H1 (cell line): ENCODE measurements around the gene ABL2. TPM values are rescaled to one million over a fixed set of nuclear protein-coding genes. Genes with fewer than 3 reads are reported as not detected.

ENCODE experiments used
- CTCF ChIA-PET: fragments of 300-600 bp; sonication (Branson Sonifier 250); formaldehyde crosslinking; loops from one replicate; lab custom pipeline; 2021; ENCODE audit not compliant: partially characterized antibody; lab: Charles Lee
- POLR2A ChIA-PET: fragments of 300-600 bp; sonication (Branson Sonifier 250); formaldehyde crosslinking; loops from one replicate; lab custom pipeline; 2021; ENCODE audit warnings: inconsistent platforms; ENCODE audit not compliant: partially characterized antibody; lab: Charles Lee
- DNase-seq, 2 experiments: peaks; one replicate each; pipeline versions ENCODE4 v3.0.0 to v3.0.0-alpha.2; 2010 to 2022; ENCODE audit warnings: low spot score in 2 of 2, low read depth in 1 of 2, mixed read lengths in 1 of 2
- FAIRE-seq: peaks from 2 replicates; lab custom pipeline; 2011; peaks lifted over from hg19 to GRCh38; lab: Jason Lieb, UNC
- H2AFZ ChIP-seq: 2 replicates; pipeline ENCODE4 v1.8.1; 2012; ENCODE audit warnings: low read length, inconsistent platforms
- H2AK5ac ChIP-seq: 2 replicates; pipeline ENCODE4 v1.6.1; 2013; ENCODE audit warnings: low read depth, low read length
- H2BK120ac ChIP-seq: replicated peaks from 2 replicates; pipeline ENCODE3; 2013; ENCODE audit warnings: low read depth, low read length, inconsistent platforms
- H2BK12ac ChIP-seq: 2 replicates; pipeline ENCODE4 v1.6.1; 2013; ENCODE audit warnings: low read depth, low read length
- H2BK15ac ChIP-seq: 2 replicates; pipeline ENCODE4 v1.6.1; 2013; ENCODE audit warnings: low read length
- H2BK20ac ChIP-seq: 2 replicates; pipeline ENCODE4 v1.6.1; 2013; ENCODE audit warnings: low read length
- H2BK5ac ChIP-seq: 2 replicates; pipeline ENCODE4 v1.6.1; 2013; ENCODE audit warnings: low read depth, low read length
- H3K14ac ChIP-seq: 2 replicates; pipeline ENCODE4 v1.6.1; 2013; ENCODE audit warnings: inconsistent platforms; ENCODE audit not compliant: insufficient read length
- H3K18ac ChIP-seq: 2 replicates; pipeline ENCODE4 v1.6.1; 2013; ENCODE audit warnings: low read length; ENCODE audit errors: extremely low read depth
- H3K23ac ChIP-seq: 2 replicates; pipeline ENCODE4 v1.6.1; 2013; ENCODE audit warnings: inconsistent platforms; ENCODE audit not compliant: insufficient read length
- H3K23me2 ChIP-seq: 2 replicates; pipeline ENCODE4 v1.6.1; 2013; ENCODE audit warnings: low read depth, low read length
- H3K27ac ChIP-seq: 2 replicates; pipeline ENCODE4 v1.6.1; 2011; ENCODE audit warnings: low read depth, low read length, inconsistent platforms
- H3K27me3 ChIP-seq, 4 experiments: replicated peaks in 1 of 4; 1 replicate in 1 of 4; 2 replicates in 3 of 4; pipeline versions ENCODE4 v1.6.1 to v1.8.1; 2011 to 2013; ENCODE audit warnings: low read length in 3 of 4, mild to moderate bottlenecking in 3 of 4, inconsistent platforms in 2 of 4, mixed read lengths in 2 of 4, moderate library complexity in 1 of 4; ENCODE audit not compliant: control insufficient read depth in 3 of 4, insufficient read depth in 3 of 4; ENCODE audit errors: extremely low read depth in 1 of 4
- H3K36me3 ChIP-seq, 4 experiments: 2 replicates each; pipeline versions ENCODE4 v1.6.1 to v1.8.1; 2011 to 2013; ENCODE audit warnings: mild to moderate bottlenecking in 4 of 4, low read length in 3 of 4, moderate library complexity in 2 of 4, control low read depth in 1 of 4, inconsistent platforms in 1 of 4; ENCODE audit not compliant: insufficient read depth in 4 of 4, control insufficient read depth in 2 of 4
- H3K4ac ChIP-seq: replicated peaks from 2 replicates; pipeline ENCODE3; 2013; ENCODE audit warnings: low read length, low read depth, mixed read lengths, inconsistent platforms; ENCODE audit not compliant: insufficient read length
- H3K4me1 ChIP-seq, 4 experiments: replicated peaks in 1 of 4; 1 replicate in 1 of 4; 2 replicates in 3 of 4; pipeline versions ENCODE4 v1.6.1 to v1.8.1; 2011 to 2013; ENCODE audit warnings: low read length in 3 of 4, inconsistent platforms in 2 of 4, mixed read lengths in 1 of 4; ENCODE audit not compliant: insufficient read depth in 4 of 4, control insufficient read depth in 3 of 4
- H3K4me2 ChIP-seq, 2 experiments: 2 replicates each; pipeline versions ENCODE4 v1.6.1 to v1.8.1; 2011 to 2013; ENCODE audit warnings: low read depth in 2 of 2, low read length in 2 of 2, control low read depth in 1 of 2, inconsistent platforms in 1 of 2, mild to moderate bottlenecking in 1 of 2; ENCODE audit not compliant: insufficient read depth in 1 of 2
- H3K4me3 ChIP-seq, 4 experiments: fragments of 200-600, 300-600 bp in 1 of 4; sonication (generic), shearing (Covaris generic), sonication (Bioruptor Twin) in 1 of 4; 2 replicates each; pipeline versions ENCODE4 v1.5.1 to v1.8.1; 2011 to 2016; ENCODE audit warnings: low read length in 4 of 4, low read depth in 3 of 4, control low read depth in 2 of 4, inconsistent platforms in 2 of 4, mild to moderate bottlenecking in 2 of 4, mixed read lengths in 1 of 4, moderate library complexity in 1 of 4; ENCODE audit not compliant: insufficient read depth in 2 of 4; ENCODE audit errors: extremely low read depth in 1 of 4
- H3K56ac ChIP-seq: replicated peaks from 2 replicates; pipeline ENCODE3; 2013; ENCODE audit warnings: low read depth, mild to moderate bottlenecking, mixed read lengths, low read length, inconsistent platforms; ENCODE audit not compliant: insufficient read length
- H3K79me1 ChIP-seq: 2 replicates; pipeline ENCODE4 v1.6.1; 2013; ENCODE audit warnings: low read depth, low read length, control low read depth
- H3K79me2 ChIP-seq, 2 experiments: 2 replicates each; pipeline versions ENCODE4 v1.6.1 to v1.8.1; 2012 to 2013; ENCODE audit warnings: low read length in 2 of 2, mild to moderate bottlenecking in 2 of 2, inconsistent platforms in 1 of 2; ENCODE audit not compliant: insufficient read depth in 2 of 2, control insufficient read depth in 1 of 2
- H3K9ac ChIP-seq, 4 experiments: replicated peaks in 1 of 4; 1 replicate in 1 of 4; 2 replicates in 3 of 4; pipeline versions ENCODE4 v1.6.1 to v1.8.1; 2011 to 2013; ENCODE audit warnings: low read depth in 3 of 4, low read length in 3 of 4, control low read depth in 2 of 4, mild to moderate bottlenecking in 2 of 4, moderate library complexity in 2 of 4, inconsistent platforms in 1 of 4; ENCODE audit errors: extremely low read depth in 1 of 4
- H3K9me3 ChIP-seq, 2 experiments: 2 replicates each; pipeline versions ENCODE4 v1.6.1 to v1.8.1; 2012 to 2013; ENCODE audit warnings: mild to moderate bottlenecking in 2 of 2, moderate library complexity in 2 of 2, control low read depth in 1 of 2, inconsistent platforms in 1 of 2, low read depth in 1 of 2, low read length in 1 of 2, mixed read lengths in 1 of 2; ENCODE audit not compliant: insufficient read depth in 2 of 2
- H4K20me1 ChIP-seq, 2 experiments: replicated peaks in 1 of 2; 2 replicates each; pipeline versions ENCODE3 to v1.8.1; 2011 to 2013; ENCODE audit warnings: inconsistent platforms in 2 of 2, low read length in 2 of 2, mild to moderate bottlenecking in 1 of 2; ENCODE audit not compliant: insufficient read depth in 2 of 2, control insufficient read depth in 1 of 2
- H4K5ac ChIP-seq: 2 replicates; pipeline ENCODE4 v1.6.1; 2013; ENCODE audit warnings: low read length, low read depth, mixed read lengths, inconsistent platforms; ENCODE audit not compliant: insufficient read length
- H4K8ac ChIP-seq: 2 replicates; pipeline ENCODE4 v1.8.0; 2013; ENCODE audit warnings: mild to moderate bottlenecking, moderate library complexity, low read length, inconsistent platforms; ENCODE audit not compliant: insufficient read depth; ENCODE audit errors: extremely low read depth
- H4K91ac ChIP-seq: replicated peaks from 2 replicates; pipeline ENCODE3; 2013; ENCODE audit warnings: low read length, mixed read lengths, inconsistent platforms; ENCODE audit not compliant: insufficient read length
- EGR1 ChIP-seq: IDR thresholded peaks from 2 replicates; pipeline ENCODE4 v1.6.1; 2011; ENCODE audit warnings: low read depth, low read length, borderline replicate concordance
- JUN ChIP-seq: IDR thresholded peaks from 2 replicates; pipeline ENCODE4 v1.6.1; 2011; ENCODE audit warnings: low read depth, mild to moderate bottlenecking, improper control_type of control experiment, low read length
- RAD21 ChIP-seq, 2 experiments: IDR thresholded peaks in 1 of 2; conservative IDR thresholded peaks in 1 of 2; 2 replicates each; pipeline ENCODE4 v1.6.1; 2011; ENCODE audit warnings: low read depth in 2 of 2, low read length in 2 of 2, improper control_type of control experiment in 1 of 2, inconsistent platforms in 1 of 2, mild to moderate bottlenecking in 1 of 2, moderate library complexity in 1 of 2
- TEAD4 ChIP-seq: IDR thresholded peaks from 2 replicates; pipeline ENCODE4 v1.6.1; 2012; ENCODE audit warnings: low read depth, low read length, inconsistent platforms, mixed read lengths
- ZNF274 ChIP-seq: IDR thresholded peaks from 2 replicates; pipeline ENCODE4 v1.7.0; 2012; ENCODE audit warnings: low read length, borderline replicate concordance; ENCODE audit errors: extremely low read depth
- WGBS, 2 experiments: shearing (Covaris generic) in 1 of 2; methylation state at CpG; one replicate each; pipeline versions ENCODE4 v1.1.6 to v1.1.7; 2013 to 2015; ENCODE audit warnings: low lambda C conversion rate in 2 of 2, mixed read lengths in 2 of 2, inconsistent platforms in 1 of 2, low coverage in 1 of 2, missing lambda C conversion rate in 1 of 2; ENCODE audit not compliant: insufficient replicate concordance in 2 of 2, insufficient coverage in 1 of 2, insufficient read length in 1 of 2; ENCODE audit errors: extremely low coverage in 1 of 2, missing lambda C conversion rate in 1 of 2; 5-methylcytosine and 5-hydroxymethylcytosine counted together
- polyA plus RNA-seq, 7 experiments: library from polyadenylated mRNA; depleted of rRNA in 3 of 7; stranded (reverse) in 5 of 7; unstranded in 2 of 7; fragments of >200 nt in 5 of 7; fragments of 200-250 nt in 2 of 7; gene quantifications; 1 replicate in 5 of 7; 2 replicates in 1 of 7; 4 replicates in 1 of 7; pipeline versions ENCODE4 v1.2.1 to v1.2.3, GENCODE V29; 2011 to 2013; ENCODE audit warnings: missing spikeins in 2 of 7, mixed read lengths in 2 of 7
- total RNA-seq: library from RNA; stranded (reverse); fragmentation: NEBNext Ultra II Directional; extraction: Animal tissue kit (Norgen Biotek cat#: 25700); gene quantifications from 2 replicates; pipeline ENCODE4 v1.2.1, GENCODE V29; 2021
- TF ChIP-seq, protein P1 (sequence below), 3 experiments: IDR thresholded peaks; 1 replicate in 2 of 3; 2 replicates in 1 of 3; pipeline versions ENCODE4 v1.5.1 to v1.6.1; 2011; ENCODE audit warnings: low read length in 3 of 3, mild to moderate bottlenecking in 3 of 3, inconsistent platforms in 2 of 3, low read depth in 1 of 3, moderate library complexity in 1 of 3; ENCODE audit not compliant: insufficient read depth in 1 of 3; ENCODE audit errors: control extremely low read depth in 1 of 3

ABL2 gene
- total and polyA plus RNA-seq, 2 of the 8 experiments (the other 6 are each of a cell fraction or from before 2014, with no cell fraction given): 4.5 to 19.1 TPM

DNA sequence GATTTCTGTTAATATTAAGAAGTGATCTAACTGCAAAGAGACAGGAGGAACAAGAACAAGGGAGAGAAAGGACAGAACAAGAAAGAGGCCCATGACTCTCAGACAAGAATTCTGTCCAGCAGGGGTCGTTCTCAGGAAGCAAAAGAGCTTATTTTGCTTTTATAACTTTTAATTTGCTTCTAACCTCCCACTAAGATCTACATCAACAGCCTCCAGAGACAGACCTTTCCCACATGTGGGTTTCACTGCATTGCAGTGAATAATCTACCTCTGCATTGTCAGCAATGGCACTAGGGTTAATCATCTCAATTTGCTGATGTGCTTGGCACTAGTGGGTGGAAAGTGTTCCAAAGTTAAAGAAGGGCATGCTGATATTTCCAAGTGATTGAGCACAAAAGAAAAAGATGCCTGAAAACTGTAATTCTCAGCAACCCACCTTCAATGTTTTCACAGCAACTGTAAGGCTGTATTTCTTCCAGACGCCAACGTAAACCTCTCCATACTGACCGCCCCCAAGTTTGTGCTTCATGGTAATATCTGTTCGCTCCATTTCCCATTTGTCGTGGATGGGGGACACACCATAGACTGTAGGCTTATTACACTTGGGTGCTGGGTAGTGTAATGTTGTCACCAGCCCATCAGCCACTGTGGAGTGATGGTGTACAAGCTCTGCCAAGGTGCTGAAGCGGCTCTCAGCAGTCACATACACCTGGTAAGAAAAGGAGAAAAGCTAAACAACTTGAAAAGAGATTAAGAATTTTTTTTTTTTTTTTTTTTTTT, 108.1 kb downstream of the ABL2 start:
- H3K23ac ChIP-seq: no peak overlapping the region
- no peak overlapping the region for H2BK20ac ChIP-seq
- H3K36me3 ChIP-seq: peaks cover 0 to 24% (median 8%) of the 10 kb centered on the region in 4 experiments; a peak in 4 of 8 replicates
- no peak overlapping the region for H2AK5ac ChIP-seq
- no peak overlapping the region for H3K56ac ChIP-seq
- TF ChIP-seq, protein P1, sequence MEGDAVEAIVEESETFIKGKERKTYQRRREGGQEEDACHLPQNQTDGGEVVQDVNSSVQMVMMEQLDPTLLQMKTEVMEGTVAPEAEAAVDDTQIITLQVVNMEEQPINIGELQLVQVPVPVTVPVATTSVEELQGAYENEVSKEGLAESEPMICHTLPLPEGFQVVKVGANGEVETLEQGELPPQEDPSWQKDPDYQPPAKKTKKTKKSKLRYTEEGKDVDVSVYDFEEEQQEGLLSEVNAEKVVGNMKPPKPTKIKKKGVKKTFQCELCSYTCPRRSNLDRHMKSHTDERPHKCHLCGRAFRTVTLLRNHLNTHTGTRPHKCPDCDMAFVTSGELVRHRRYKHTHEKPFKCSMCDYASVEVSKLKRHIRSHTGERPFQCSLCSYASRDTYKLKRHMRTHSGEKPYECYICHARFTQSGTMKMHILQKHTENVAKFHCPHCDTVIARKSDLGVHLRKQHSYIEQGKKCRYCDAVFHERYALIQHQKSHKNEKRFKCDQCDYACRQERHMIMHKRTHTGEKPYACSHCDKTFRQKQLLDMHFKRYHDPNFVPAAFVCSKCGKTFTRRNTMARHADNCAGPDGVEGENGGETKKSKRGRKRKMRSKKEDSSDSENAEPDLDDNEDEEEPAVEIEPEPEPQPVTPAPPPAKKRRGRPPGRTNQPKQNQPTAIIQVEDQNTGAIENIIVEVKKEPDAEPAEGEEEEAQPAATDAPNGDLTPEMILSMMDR (IDR thresholded peaks at IDR 0.05; ENCODE audit: control extremely low read depth in 1 of 3, insufficient read depth in 1 of 3, low read depth in 1 of 3, low read length in 3 of 3): peak in 2 of 3 experiments; percentile 51 to 53; a peak in 2 of 4 replicates
- TF ChIP-seq ZNF274 (no peak), EGR1 (no peak), RAD21 (IDR thresholded peaks at IDR 0.05 in 1 of 2, conservative IDR thresholded peaks at IDR 0.05 in 1 of 2; ENCODE audit: low read depth in 2 of 2, low read length in 2 of 2) (peak; percentile 61 to 70), JUN (no peak), TEAD4 (no peak)
- H3K9ac ChIP-seq: no peak overlapping the region
- ChIA-PET CTCF (interaction anchor here (0.6 to 4.7 kb wide), 32 partner anchors 9 to 738 kb away, joined by 3 to 34 read pairs (median 6); partner anchors contain the start of gene SOAT1), POLR2A (interaction anchor here (0.6 to 2.5 kb wide), 5 partner anchors 23 to 60 kb away, joined by 3 to 9 read pairs (median 3); partner anchors contain the start of gene TOR3A)
- H3K79me2 ChIP-seq: no peaks in the 10 kb centered on the region
- H4K20me1 ChIP-seq: no peaks in the 10 kb centered on the region
- H2BK5ac ChIP-seq: no peak overlapping the region
- H4K8ac ChIP-seq: no peak overlapping the region
- H3K27ac ChIP-seq: no peak overlapping the region
- no peak overlapping the region for H3K4me3 ChIP-seq
- H3K14ac ChIP-seq: no peak overlapping the region
- H3K27me3 ChIP-seq: no peaks in the 10 kb centered on the region
- no peaks in the 10 kb centered on the region for H3K9me3 ChIP-seq
- H3K18ac ChIP-seq: no peak overlapping the region
- no peaks in the 10 kb centered on the region for H3K23me2 ChIP-seq
- H2BK120ac ChIP-seq: no peak overlapping the region
- FAIRE-seq (no peak), DNase-seq (peak in 1 of 2 experiments; percentile 55)
- H2AFZ ChIP-seq: no peak overlapping the region
- H2BK15ac ChIP-seq: no peak overlapping the region
- H3K79me1 ChIP-seq: 0 out of 2 replicates have a peak, but pooled peaks cover 3% of the 10 kb centered on the region
- H4K5ac ChIP-seq: no peak overlapping the region
- no peak overlapping the region for H3K4ac ChIP-seq
- 84% methylated on average over 7 of the region's 7 CpGs; no CpG with 5 or more reads in 1 of the 2 experiments for WGBS, 2 experiments
- H3K4me1 ChIP-seq: peaks cover 0 to 2% (median 0%) of the 10 kb centered on the region in 4 experiments; a peak in 2 of 7 replicates
- H3K4me2 ChIP-seq: no peak overlapping the region
- no peak overlapping the region for H2BK12ac ChIP-seq
- no peak overlapping the region for H4K91ac ChIP-seq
